A673 (cell line): ENCODE data around the gene KLHL1. TPM values are rescaled to one million over a fixed set of nuclear protein-coding genes. Genes with fewer than 3 reads are reported as not detected.
"Not testable (repeated sequence)": the region's sequence is repeated elsewhere in the genome, so short reads cannot be mapped to it uniquely, and the experiment has no call there.

Experiments used
- Bru-seq: library from RNA; stranded (reverse); fragments of 400-500 nt; gene quantifications from one replicate; lab custom pipeline; 2021; lab: Mats Ljungman, UMichigan
- BruChase-seq, 2 experiments: library from RNA; stranded (reverse); fragments of 400-500 nt; gene quantifications; one replicate each; lab custom pipeline; 2021; lab: Mats Ljungman, UMichigan
- BruUV-seq: library from RNA; stranded (reverse); fragments of 400-500 nt; replicated peaks from 2 replicates; lab custom pipeline; 2021; lab: Mats Ljungman, UMichigan
- CTCF ChIA-PET: fragments of 300-600 bp; sonication (Branson Sonifier 250); formaldehyde crosslinking; loops from one replicate; lab custom pipeline; 2022; ENCODE audit warnings: antibody characterized with exemption; lab: Charles Lee
- POLR2A ChIA-PET: fragments of 300-600 bp; sonication (Branson Sonifier 250); formaldehyde crosslinking; loops from one replicate; lab custom pipeline; 2022; ENCODE audit warnings: antibody characterized with exemption; ENCODE audit not compliant: low non-redundant PET; lab: Charles Lee
- DNase-seq: peaks from one replicate; pipeline ENCODE4 v3.0.0-alpha.2; 2015; ENCODE audit warnings: low spot score
- H3K27ac ChIP-seq: fragments of 200-600 bp; sonication (generic); 2 replicates; pipeline ENCODE4 v1.5.1; 2016; ENCODE audit warnings: mixed run types, low read depth, mild to moderate bottlenecking, mixed read lengths, antibody characterized with exemption, low read length; ENCODE audit not compliant: poor library complexity, severe bottlenecking
- H3K27me3 ChIP-seq: fragments of 200-600 bp; sonication (generic); replicated peaks from 2 replicates; pipeline ENCODE4 v1.6.1; 2017; ENCODE audit warnings: mixed run types, low read depth, mild to moderate bottlenecking, mixed read lengths, antibody characterized with exemption, low read length; ENCODE audit not compliant: insufficient read depth, poor library complexity
- H3K36me3 ChIP-seq: fragments of 200-600 bp; sonication (generic); 2 replicates; pipeline ENCODE4 v1.6.1; 2016; ENCODE audit warnings: mixed run types, mild to moderate bottlenecking, mixed read lengths, antibody characterized with exemption, low read length; ENCODE audit not compliant: insufficient read depth, poor library complexity, severe bottlenecking
- H3K4me1 ChIP-seq: fragments of 200-600 bp; sonication (generic); 2 replicates; pipeline ENCODE4 v1.6.1; 2017; ENCODE audit warnings: mixed run types, mild to moderate bottlenecking, mixed read lengths, antibody characterized with exemption, low read length; ENCODE audit not compliant: insufficient read depth, poor library complexity, severe bottlenecking
- H3K4me3 ChIP-seq: fragments of 200-600 bp; sonication (generic); 2 replicates; pipeline ENCODE4 v1.5.1; 2016; ENCODE audit warnings: low read depth, mixed run types, mild to moderate bottlenecking, mixed read lengths, low read length; ENCODE audit not compliant: poor library complexity, severe bottlenecking
- H3K9me3 ChIP-seq: fragments of 200-600 bp; sonication (generic); 2 replicates; pipeline ENCODE4 v1.6.1; 2016; ENCODE audit warnings: mixed run types, low read depth, mild to moderate bottlenecking, mixed read lengths, antibody characterized with exemption, low read length; ENCODE audit not compliant: poor library complexity, severe bottlenecking
- EZH2 ChIP-seq: fragments of 200-600 bp; sonication (generic); IDR thresholded peaks from 2 replicates; pipeline ENCODE4 v1.6.1; 2017; ENCODE audit warnings: borderline replicate concordance, low read depth, mild to moderate bottlenecking, mixed read lengths, antibody characterized with exemption, low read length; ENCODE audit not compliant: poor library complexity, severe bottlenecking
- intact Hi-C: fragments of 100-400 bp; cut with micrococcal nuclease; formaldehyde crosslinking; loops from one replicate; pipeline ENCODE4 v1.10.0; 2022; ENCODE audit not compliant: unreplicated experiment
- long read RNA-seq: library from polyadenylated mRNA; stranded (forward); transcript quantifications from one replicate; pipeline ENCODE4 v2.0.0, GENCODE V29; 2022
- total RNA-seq: library from RNA; stranded (reverse); gene quantifications from 2 replicates; pipeline ENCODE4 v1.2.3, GENCODE V29; 2021
- TF ChIP-seq, protein P1 (sequence below): fragments of 300-800, 200-600 bp; sonication (generic); conservative IDR thresholded peaks from 2 replicates; pipeline ENCODE4 v1.5.1; 2017; ENCODE audit warnings: low read depth, mild to moderate bottlenecking, antibody characterized with exemption, low read length, moderate library complexity, mixed read lengths

KLHL1 gene
- total RNA-seq (not detected in 2 replicates), Bru-seq, nascent RNA (percentile 2 among the genes with signal in this experiment), BruChase-seq, experiment 1, labeled RNA remaining after a 2-hour chase (percentile 1 among the genes with signal in this experiment), BruChase-seq, experiment 2, labeled RNA remaining after a 6-hour chase (percentile 2 among the genes with signal in this experiment)
- long read RNA-seq, result 0 reads

- CTCF ChIA-PET, result no interaction called here
- Histone ChIP-seq H3K4me1 (no peaks in the 10 kb centered on the region), H3K27me3 (peaks cover 32% of the 10 kb centered on the region), H3K36me3 (no peaks in the 10 kb centered on the region), H3K27ac (no peak within 1 kb of the TSS), H3K4me3 (no peak within 1 kb of the TSS), H3K9me3 (no peaks in the 10 kb centered on the region)
- DNase-seq, result no peak
- TF ChIP-seq, protein P1, sequence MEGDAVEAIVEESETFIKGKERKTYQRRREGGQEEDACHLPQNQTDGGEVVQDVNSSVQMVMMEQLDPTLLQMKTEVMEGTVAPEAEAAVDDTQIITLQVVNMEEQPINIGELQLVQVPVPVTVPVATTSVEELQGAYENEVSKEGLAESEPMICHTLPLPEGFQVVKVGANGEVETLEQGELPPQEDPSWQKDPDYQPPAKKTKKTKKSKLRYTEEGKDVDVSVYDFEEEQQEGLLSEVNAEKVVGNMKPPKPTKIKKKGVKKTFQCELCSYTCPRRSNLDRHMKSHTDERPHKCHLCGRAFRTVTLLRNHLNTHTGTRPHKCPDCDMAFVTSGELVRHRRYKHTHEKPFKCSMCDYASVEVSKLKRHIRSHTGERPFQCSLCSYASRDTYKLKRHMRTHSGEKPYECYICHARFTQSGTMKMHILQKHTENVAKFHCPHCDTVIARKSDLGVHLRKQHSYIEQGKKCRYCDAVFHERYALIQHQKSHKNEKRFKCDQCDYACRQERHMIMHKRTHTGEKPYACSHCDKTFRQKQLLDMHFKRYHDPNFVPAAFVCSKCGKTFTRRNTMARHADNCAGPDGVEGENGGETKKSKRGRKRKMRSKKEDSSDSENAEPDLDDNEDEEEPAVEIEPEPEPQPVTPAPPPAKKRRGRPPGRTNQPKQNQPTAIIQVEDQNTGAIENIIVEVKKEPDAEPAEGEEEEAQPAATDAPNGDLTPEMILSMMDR, result no peak
- TF ChIP-seq EZH2, result no peak
- POLR2A ChIA-PET, result no interaction called here
- no TSS peak for BruUV-seq
- intact Hi-C loops, result no loop called here
Observed at GRCh38 chr13:70108356-70109105, at the start of gene KLHL1. Gene KLHL1, minus strand, starts transcription at chr13:70108452. Its CDS starts 753 bp downstream, at chr13:70107699.

DNA sequence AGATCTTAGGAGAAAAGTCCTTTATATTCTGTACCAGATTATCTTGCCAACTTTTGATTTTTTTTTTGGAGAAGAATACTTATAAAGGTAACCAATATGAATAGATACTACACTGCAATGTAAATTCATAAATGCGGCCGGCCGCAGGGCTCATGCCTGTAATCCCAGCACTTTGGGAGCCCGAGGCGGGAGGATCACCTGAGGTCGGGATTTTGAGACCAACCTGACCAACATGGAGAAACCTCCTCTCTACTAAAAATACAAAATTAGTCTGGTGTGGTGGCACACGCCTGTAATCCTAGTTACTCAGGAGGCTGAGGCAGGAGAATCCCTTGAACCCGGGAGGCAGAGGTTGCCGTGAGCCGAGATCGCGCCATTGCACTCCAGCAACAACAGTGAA lies 34.4 kb upstream of the KLHL1 start:
- BruUV-seq, CTCF ChIA-PET: not testable (repeated sequence)

DNA sequence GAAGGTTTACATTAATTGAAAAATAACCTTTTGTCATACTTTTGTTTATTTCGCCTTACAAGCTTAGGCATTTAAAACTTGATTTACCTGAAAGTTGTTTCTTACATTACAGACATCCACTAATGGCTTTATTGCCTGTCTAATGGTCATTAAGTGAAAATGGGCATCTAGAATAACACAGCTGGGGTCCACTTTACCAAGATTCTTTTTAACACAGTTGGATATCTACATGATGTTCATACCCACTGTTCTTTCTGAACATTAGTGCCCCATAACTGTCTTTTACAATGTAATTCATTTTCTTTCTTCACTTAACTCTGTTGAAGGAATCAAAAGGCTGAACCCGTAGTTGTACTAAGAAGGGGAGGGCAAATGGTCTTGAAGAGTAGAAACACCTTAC lies 19.8 kb upstream of the KLHL1 start:
- H3K4me3 ChIP-seq, result no peak overlapping the region
- no peak for DNase-seq
- intact Hi-C loops, result no loop called here
- ChIA-PET POLR2A (no interaction called here), CTCF (no interaction called here)
- no peak overlapping the region for H3K27ac ChIP-seq
- H3K36me3 ChIP-seq, result no peaks in the 10 kb centered on the region
- TF ChIP-seq EZH2, result no peak
- TF ChIP-seq, protein P1, result no peak
- BruUV-seq, result no TSS peak
- H3K27me3 ChIP-seq, result no peaks in the 10 kb centered on the region
- H3K9me3 ChIP-seq, result no peaks in the 10 kb centered on the region
- H3K4me1 ChIP-seq, result no peaks in the 10 kb centered on the region

More for the DNA sequence above, 34.4 kb upstream of the KLHL1 start:
- H3K27ac ChIP-seq, DNase-seq, H3K36me3 ChIP-seq, intact Hi-C loops, H3K4me3 ChIP-seq, H3K9me3 ChIP-seq, H3K4me1 ChIP-seq, H3K27me3 ChIP-seq, POLR2A ChIA-PET: not testable (repeated sequence)
